Subcutaneous adipose tissue (tissue), 4 donors: ENCODE data around the gene PSMG4. TPM values are rescaled to one million over a fixed set of nuclear protein-coding genes. Genes with fewer than 3 reads are reported as not detected.

Experiments used
- CTCF ChIP-seq: fragments of 450-650 bp; IDR thresholded peaks from one replicate; pipeline ENCODE4 v1.5.1; 2016; ENCODE audit warnings: low read depth, mild to moderate bottlenecking, control low read depth, antibody characterized with exemption, moderate library complexity
- total RNA-seq, 4 donors: library from RNA; depleted of rRNA; stranded (reverse); fragments of >200 nt; gene quantifications; one replicate each; pipeline ENCODE4 v1.1.0, GENCODE V29; 2016

Gene PSMG4
- total RNA-seq, 4 donors from 2014 or later = 13.9 to 30.0 (median 19.5) TPM

- no peak for TF ChIP-seq CTCF
Observed at GRCh38 chr6:3299221-3299620, 40.5 kb downstream of the PSMG4 start.

GRCh38 chr6:3301506-3301905 lies 42.8 kb downstream of the PSMG4 start:
- TF ChIP-seq CTCF = no peak

GRCh38 chr6:3303795-3304411 lies 45.2 kb downstream of the PSMG4 start:
- no peak for TF ChIP-seq CTCF

- no peak for TF ChIP-seq CTCF
Observed at GRCh38 chr6:3304500-3305215, 45.9 kb downstream of the PSMG4 start.

GRCh38 chr6:3305216-3305565 lies 46.4 kb downstream of the PSMG4 start:
- TF ChIP-seq CTCF = no peak

GRCh38 chr6:3305831-3306230 lies 47.1 kb downstream of the PSMG4 start:
- TF ChIP-seq CTCF = no peak

- no peak for TF ChIP-seq CTCF
Observed at GRCh38 chr6:3306848-3307247, 48.1 kb downstream of the PSMG4 start.
